UCSD-AML1 (cell line): ENCODE measurements around the gene ADAM19.

Experiments used
- DNase-seq: peaks from one replicate; lab custom pipeline; 2025; ENCODE audit not compliant: unreplicated experiment; lab: John Stamatoyannopoulos, UW

The ADAM19 gene

DNA sequence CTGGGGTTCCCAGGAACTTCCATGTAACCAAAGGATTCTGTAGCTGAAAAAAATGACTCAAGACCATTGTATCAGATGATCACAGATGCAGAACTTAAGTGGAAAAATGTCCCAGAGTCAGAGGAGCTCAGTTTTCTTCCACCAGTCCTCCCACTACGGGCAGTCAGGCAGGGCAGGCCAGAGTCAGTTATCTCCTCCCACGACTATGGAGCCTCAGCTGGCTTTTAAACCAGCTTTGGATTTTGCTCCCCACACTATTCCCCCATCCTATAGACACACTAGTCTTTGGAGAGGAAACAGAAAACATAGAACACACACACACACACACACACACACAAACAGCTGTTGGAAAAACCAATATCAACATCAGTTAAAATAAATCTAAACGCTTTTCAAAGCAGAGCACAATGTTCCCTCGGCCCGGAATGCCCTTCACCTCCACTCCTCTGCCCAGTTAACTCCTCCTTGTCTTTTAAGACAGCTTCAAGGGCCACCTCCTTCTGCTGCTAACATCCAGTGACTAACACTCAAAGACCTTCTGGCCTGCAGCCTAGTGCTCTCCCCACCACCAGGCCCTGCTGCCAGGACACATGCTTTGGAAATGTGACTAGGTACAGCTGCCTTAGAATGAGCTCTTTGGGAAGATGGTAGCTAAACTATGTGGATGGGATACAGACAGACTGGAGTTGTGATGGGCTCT is 58.8 kb downstream of the ADAM19 start:
- DNase-seq, result no peak

DNA sequence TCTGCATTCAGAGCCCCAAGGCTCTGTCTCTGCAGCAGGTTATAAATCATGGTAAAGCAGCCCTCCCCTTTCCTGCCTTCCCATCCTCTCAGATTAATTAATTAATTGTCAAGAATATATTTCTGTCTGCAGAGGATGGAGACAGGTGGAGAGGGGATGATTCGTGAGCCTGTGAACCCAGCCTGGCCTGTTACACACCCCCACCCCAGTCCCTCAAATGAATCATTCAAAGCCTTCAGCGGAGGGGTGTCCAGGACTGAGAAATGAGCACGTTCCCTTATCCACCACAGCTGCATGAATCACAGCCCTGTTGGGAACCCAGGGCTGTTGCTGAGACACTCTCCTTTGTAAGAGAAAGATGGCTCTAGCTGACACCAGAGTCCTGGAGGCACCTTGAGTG is 59.6 kb downstream of the ADAM19 start:
- no peak for DNase-seq

DNA sequence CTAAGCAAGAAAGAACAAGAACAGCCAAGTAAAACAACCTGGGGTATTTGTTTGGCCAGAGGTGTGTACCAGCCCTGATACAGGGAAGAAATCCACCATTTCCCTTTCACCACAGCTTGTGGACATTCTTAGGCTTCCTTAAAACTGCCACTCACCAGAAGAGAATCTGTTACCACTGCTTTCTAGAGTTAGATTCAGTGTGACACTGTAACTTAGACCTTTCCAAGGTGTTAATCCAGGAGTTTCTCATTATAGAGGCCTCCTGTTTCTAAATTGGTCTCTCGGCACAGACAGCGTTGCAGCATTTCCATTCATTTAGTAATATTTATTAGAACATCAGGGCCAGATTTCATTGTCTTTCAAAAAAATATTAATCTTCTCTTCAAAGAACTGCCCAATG is 60.6 kb downstream of the ADAM19 start:
- no peak for DNase-seq

DNA sequence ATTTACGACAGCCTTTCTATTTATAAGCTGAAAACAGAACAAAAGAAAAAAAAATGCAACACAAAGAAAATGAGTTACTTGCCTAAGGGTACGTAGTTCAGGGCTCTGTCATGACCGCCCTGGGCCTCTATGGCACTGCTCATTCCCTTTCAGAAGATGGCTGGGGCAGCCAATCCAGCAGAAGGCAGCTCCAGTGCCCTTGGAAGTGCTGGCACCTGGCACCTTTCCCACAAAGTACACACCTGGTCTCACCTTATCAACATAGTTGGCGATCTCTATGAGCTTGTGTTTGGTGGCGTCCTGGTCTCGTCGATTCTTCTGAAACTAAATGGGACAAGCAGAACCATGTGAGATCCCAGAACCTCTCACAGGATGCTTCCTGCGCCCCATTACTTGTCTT is 62.4 kb downstream of the ADAM19 start:
- DNase-seq, result no peak

DNA sequence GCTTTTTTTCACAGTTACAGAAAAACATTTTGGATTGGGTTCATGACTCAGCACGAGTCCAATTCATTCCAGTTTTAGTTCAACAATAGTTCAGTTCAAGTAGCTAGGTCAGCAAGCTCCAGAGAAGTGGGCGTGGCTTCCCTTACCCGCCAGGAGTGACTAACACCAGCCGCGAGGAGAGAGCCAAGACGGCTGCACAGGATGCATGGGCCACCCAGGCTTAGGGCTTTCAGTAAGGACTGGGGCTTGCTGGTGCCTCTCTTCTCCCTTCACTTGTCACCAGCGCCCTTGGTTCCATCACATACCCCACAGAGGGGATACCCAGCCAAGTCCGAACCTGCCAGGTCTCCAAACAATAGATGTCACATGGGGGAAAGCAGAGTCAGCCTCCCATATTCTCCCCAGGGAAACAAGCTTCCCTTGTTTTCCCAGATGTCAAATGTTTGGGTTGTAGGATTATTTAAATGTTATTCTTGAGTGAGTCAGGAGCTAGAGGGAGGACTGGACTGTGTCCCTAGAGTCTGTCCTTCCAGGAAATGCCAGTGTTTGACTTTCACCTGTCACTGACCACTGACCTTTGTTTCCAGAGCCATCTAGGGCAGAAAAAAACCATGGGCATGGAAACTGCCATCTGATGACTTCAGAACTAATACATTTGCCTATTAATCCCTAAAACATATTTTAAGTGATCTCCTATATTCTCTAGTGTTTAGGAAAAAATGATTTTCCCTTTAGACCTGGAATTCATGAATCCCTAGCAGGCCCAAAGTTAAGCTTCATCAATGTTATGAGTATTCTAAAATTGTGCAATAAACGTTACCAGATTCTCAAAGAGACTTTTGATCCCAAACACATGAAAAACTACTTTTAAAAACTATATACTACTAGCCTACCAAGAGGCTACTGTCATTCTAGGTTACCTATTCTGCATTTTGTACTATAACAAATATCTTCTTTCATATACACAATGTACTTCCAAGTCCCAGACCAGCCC is 63.6 kb downstream of the ADAM19 start:
- DNase-seq, result no peak

DNA sequence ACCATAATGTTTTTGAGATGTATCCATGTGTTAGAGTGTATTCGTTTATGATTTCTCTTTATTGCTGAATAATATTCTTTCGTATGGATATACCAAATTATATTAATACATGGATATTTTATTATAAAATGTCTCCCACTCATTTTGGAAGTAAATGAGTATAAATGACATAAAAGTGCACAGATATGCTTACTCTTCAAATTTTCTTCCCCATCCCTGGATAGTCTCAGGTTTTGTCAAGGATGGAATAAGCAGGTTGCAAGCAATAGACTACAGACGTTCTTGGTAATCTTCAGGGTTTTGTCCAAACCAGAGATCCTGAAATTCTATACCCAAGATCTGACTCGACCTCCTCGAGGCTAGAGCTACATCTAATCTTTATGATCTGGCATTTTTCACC is 64.9 kb downstream of the ADAM19 start:
- DNase-seq, result no peak

DNA sequence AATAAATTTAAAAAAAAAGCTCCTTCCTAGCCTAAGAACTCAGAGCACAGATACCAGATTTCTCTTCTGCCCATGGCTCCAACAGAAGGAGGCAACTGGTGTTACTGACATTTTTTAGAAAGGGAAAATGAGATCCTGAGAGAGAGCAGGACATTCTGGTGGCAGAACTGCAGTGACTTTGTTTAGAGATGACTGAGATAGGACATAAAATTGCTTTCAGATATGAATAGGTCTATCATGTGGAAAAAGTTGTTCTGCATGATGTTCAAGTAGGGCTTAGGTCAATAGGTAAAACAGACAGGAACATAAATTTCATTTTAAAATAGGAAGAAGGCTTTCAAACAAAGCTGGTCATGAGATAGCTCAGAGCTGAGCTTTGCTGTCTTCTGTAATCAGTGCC is 66.0 kb downstream of the ADAM19 start:
- no peak for DNase-seq

DNA sequence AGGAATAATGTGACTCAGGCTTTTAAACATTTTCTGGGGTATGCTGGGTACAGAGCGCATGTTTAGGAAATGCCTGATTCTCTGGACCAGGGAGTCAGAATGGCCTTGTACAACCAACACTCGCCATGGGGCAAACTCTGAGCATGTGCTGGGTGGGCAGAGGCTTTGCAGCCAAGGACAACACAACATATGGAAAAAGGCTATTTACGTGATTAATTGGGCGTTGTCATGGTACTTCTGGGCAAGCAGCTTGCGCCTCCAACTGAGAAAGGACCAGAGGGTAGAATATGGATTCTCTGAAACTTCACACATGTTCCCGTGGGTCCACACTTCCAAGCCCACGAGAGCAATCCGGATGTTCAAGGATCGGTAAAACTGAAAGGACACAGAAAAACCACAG is 66.5 kb downstream of the ADAM19 start:
- no peak for DNase-seq

DNA sequence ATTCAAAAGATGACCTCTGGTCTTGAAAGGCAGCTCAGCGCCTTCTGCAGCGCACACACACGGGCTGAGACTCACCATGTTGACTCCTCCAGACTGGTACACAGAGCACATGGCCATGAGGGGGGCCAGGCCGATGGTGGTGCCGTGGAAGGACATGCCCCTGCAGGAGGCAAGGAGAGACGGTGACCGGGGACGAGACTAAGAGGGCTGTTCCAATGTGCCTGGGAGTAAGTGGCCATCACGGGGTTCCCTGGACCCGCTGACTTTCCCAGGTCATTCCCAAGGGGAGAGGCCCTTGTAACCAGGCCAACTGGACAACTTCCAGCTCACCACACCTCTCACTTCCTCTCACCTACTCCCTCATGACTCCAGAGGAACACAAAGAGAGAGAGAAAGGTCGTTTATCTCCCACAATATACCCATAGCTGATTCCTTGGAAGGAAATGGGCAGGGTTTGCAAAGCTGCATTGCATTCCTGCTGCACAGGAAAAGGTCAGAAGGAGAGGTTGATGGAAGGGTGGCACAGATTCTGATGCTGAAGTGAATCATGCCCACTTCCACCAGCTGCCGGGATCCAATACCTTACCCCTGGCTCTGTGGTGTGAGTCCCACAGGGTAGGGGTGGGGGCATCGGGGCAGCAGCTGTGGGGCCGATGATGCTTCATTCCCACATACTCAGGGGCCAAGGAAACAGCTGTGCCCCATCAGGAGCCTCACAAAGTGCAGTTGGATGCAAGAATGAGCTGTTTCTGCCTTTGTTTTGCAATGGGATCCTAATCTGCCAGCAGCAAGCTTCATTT is 68.4 kb downstream of the ADAM19 start:
- no peak for DNase-seq

DNA sequence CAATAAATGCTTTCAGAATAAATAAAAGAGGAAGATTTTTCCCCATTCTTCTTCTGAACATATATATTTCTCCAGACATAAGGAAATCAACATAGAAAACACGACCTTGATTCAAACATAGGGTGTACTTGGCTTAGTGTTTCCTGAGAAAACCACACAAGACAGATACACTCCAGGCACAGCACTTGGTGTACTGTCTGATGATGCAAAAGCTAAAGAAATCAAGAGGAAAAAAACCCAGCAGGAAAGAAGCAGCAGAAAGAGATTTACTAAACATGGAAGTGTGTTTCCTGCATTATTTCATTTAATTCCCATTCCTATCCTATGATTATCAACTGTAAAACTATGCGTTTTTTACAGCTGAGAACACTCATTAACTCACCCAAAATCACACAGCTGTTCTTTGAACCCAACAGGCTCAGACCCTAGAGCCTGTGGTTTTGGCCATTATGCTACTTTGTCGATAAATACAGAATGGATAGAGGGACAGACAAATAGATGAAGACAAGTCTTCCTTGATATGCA is 69.4 kb downstream of the ADAM19 start:
- no peak for DNase-seq

DNA sequence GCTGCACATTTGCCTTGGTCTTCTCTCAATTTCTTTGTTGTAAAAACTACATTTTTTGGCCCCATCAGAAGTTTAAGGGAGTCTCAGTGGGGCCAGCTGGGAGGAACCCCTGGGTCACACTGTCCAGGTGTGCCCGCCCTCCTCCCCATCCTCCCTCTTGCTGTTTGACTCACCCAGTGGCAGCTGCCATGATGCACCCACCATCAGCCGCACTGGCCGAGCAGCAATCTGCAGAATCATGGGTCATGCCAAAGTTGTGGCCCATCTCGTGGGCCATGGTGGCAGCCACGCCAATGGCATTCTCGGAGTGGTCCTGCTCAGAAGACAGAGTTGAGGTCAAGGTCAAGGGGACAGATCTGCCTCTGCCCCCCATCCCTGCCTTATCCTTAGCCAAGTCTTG is 70.1 kb downstream of the ADAM19 start:
- DNase-seq, result no peak

DNA sequence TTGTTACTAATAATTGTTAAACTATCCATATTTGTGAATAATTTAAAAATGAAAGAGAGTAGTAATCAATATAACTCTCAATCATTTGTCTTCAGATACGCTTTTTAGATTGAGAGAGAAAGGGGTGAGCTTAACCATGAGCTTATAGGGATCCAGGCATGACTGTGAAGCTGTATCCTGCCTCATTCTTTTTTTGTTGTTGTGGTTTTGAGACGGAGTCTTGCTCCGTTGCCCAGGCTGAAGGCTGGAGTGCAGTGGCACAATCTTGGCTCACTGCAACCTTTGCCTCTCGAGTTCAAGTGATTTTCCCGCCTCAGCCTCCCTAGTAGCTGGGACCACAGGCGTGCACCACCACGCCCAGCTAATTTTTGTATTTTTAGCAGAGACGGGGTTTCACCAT is 71.5 kb downstream of the ADAM19 start:
- DNase-seq, result no peak

DNA sequence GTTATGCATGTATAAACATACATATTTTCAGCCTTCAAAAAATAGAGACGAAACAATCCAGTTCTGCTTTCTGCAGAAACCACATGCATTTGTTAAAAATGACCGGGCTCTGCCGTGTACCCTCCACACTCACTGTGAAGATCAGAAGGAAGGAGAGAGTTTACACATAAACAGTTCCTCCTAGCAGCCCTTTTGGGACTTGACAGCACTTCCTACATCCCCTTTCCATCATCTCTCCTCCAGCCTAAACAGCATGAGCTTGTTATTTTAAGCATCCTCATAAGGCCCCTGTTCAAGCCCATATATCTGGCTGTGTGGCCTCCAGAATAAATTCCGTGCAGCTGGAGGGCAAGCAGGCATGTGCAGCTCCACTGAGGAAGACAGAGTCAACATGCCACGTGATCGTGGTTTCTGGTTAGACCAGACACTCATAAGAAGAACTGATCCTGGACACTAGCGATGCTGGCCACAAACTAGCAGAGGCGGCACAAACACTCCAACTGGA is 73.4 kb downstream of the ADAM19 start:
- no peak for DNase-seq

DNA sequence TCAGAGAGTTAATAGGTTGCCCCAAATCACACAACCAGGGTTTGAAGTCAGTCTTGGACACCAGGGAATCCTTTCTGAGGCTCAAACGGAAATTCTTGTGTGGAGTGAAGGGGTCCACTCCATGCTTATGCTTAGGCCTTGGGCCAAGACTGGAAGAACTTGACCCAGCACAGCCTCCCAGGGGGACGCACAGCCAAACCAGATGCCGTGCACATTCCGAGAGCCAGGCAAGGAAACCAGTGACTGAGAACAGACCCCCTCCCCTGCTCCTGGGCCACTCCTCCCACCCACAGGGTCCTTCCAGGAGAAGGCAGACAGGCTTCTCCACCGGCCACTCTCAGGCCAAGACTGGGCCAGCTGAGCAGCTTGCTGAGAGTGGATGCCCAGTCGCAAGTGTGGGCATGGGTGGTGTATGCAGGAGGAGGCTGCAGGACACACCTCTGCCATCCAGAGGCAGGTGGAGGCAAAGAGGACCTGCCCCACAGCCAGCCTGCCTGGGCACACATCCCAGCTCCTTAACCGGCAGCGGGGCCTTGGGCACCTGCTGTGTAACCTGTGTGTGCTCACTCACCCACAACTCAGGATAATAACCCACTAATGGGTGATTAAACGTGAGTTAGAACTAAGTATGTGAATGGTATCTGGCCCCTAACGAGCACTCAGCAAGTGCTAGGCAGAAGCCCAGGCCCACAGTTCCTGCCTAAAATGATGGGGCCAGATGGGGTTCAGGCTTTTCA is 77.5 kb downstream of the ADAM19 start:
- DNase-seq, result no peak

DNA sequence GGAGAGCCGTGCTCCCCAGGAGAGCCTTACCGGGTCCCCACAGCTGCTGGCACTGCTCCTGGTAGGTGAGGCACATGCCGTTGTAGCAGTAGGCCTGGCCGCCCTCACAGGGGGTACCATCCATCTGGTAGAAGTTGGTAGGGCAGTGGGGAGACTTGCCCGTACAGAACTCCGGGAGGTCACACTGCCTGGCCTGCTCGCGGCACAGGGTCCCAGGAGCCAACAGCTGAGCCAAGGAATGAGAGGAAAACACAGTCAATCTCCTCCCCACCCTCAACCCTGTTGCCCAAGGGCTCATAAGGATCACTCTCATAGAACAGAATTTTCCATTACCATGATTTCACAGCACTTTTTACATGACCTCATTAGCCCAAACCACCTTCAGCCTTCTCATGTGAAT is 78.7 kb downstream of the ADAM19 start:
- no peak for DNase-seq

DNA sequence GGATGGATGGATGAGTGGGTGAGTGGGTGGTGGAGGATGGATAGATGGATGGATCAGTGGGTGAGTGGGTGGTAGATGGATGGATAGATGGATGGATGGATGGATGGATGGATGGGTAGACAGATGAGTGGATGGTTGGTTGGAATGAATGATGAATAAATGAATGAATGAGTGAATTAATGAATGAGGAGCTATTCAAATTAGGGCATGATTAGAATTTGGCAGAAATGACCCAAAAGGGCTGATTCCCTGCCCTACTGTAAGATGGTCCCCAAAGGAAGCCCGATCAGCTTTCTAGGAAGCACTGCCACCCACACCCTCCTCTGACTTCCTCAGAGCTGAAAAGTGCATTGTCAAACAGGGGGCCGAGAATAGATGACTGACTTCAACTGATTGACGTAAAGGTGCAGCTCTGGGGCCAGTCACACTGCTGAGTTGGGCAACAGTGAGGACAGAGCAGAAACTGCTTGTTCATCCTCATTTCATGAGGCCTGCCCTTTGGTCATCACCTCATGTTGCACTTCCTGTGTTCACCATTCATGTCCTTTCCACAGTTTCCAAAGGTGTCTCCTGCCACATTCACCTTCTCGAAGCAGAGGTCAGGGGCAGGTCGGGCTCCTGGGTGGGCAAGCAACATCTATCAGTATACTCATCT is 81.3 kb downstream of the ADAM19 start:
- DNase-seq, result no peak

DNA sequence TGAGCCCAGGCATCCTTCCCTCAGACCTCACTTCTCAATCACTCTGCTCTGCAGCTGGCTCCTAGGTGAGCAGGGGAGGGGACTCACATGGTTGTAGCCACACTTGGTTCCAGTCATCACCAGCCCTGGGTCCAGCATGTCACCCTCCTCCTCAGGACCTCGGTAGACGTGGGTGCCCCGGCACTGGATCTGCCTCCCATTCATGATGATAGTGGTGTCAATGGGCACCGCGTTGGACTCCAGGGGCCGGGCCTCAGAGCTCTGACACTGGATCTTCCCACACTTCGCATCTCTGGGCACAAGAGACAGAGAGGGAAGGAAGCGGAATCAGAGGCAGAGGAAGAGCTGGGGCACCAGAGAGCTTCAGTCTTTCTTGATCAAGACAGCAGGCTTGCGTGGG is 82.7 kb downstream of the ADAM19 start:
- DNase-seq, result no peak

DNA sequence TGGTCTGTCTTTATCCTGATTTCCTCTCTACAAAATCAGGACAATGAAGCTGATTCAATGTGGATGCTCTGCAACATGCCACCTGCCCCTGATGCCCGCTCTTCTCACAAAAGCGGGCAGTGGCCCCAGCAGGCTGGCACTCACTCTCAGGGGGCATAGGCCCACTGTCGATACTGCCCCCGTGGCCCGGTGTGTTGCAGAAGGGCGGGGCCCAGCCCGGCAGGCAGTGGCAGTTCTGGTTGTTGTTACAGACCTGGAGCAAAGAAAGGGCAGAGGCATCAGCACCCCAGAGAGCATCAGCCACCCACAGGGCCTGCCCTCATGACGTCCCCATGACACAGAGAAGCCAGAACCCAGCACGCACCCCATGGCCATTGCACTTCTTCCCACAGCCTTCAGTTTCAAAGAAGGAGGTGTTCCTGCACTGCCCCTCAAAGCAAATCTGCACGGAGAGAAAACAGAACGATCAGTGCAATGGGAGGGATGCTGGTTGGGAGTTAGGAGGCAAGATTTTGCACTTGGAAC is 84.0 kb downstream of the ADAM19 start:
- no peak for DNase-seq

DNA sequence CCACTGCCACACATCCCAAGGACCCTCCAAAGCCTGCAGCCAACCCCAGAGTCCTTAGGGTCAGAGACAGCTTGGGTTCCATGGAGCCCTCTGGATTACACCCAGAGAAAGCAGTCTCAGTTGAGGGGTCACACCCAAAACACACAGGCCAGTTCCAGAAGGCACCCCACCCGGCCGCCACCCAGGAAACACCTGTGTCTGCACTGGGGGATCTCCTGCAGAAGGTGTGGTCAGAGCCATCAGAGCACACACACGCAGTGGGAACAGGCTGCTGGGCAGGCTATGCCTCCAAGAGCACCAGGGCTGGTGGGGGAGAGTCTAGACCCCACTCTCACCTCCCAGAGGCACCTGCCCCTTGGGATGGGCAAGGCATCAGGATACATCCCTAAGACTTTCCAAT is 88.2 kb downstream of the ADAM19 start:
- DNase-seq, result no peak

DNA sequence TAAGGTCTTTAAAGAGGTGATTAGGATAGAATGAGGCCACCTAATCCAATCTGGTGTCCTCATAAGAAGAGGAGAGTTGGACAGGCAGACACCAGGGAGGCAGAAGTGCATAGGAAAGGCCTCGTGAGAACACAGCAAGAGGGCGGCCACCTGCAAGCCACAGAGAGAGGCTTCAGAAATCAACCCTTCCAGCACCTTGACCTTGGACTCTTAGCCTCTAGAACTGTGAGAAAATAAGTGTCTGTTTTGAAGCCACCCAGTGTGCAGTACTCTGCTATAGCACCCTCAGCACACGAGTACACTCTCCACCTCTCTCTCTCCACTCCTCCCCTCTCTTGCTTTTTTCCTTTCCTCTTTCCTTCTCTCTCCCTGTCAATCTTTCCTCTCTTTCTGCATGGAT is 88.7 kb downstream of the ADAM19 start:
- no peak for DNase-seq
